ENCODE measurements around the gene ZNF750.

The ZNF750 gene

GRCh38 chr17:82872591-82873520 lies 33.0 kb upstream of the ZNF750 start:
- DNase-seq: no peak

- DNase-seq: no peak
These were observed 32.1 kb upstream of the ZNF750 start for GRCh38 chr17:82871776-82872561.

GRCh38 chr17:82871056-82871775 lies 31.4 kb upstream of the ZNF750 start:
- DNase-seq: no peak

GRCh38 chr17:82870541-82870940 lies 30.7 kb upstream of the ZNF750 start:
- no peak for DNase-seq

- no peak for DNase-seq
These were observed 30.3 kb upstream of the ZNF750 start for GRCh38 chr17:82870091-82870491.

- DNase-seq: no peak
These were observed 29.7 kb upstream of the ZNF750 start for GRCh38 chr17:82869536-82869935.

- no peak for DNase-seq
These were observed 28.9 kb upstream of the ZNF750 start for GRCh38 chr17:82868715-82869131.

- no peak for DNase-seq
These were observed 28.0 kb upstream of the ZNF750 start for GRCh38 chr17:82867763-82868325.

- no peak for DNase-seq
These were observed 26.9 kb upstream of the ZNF750 start for GRCh38 chr17:82866590-82867191.

GRCh38 chr17:82865774-82866395 lies 26.1 kb upstream of the ZNF750 start:
- DNase-seq: no peak

GRCh38 chr17:82865274-82865673 lies 25.5 kb upstream of the ZNF750 start:
- DNase-seq: no peak

- DNase-seq: no peak
These were observed 25.0 kb upstream of the ZNF750 start for GRCh38 chr17:82864713-82865248.

- DNase-seq: peak; percentile 91
These were observed 24.3 kb upstream of the ZNF750 start for GRCh38 chr17:82863941-82864712.

- DNase-seq: no peak
These were observed 23.6 kb upstream of the ZNF750 start for GRCh38 chr17:82863383-82863940.

GRCh38 chr17:82862737-82863382 lies 23.0 kb upstream of the ZNF750 start:
- no peak for DNase-seq

GRCh38 chr17:82862191-82862590 lies 22.4 kb upstream of the ZNF750 start:
- no peak for DNase-seq

GRCh38 chr17:82861393-82861775 lies 21.6 kb upstream of the ZNF750 start:
- DNase-seq: no peak

GRCh38 chr17:82860606-82861392 lies 21.0 kb upstream of the ZNF750 start:
- DNase-seq: no peak
